HG03565 (cell line): ENCODE results near the gene ACOXL.
"Not testable (repeated sequence)": the region's sequence is repeated elsewhere in the genome, so short reads cannot be mapped to it uniquely, and the experiment has no call there.

Experiments used
- ATAC-seq: cut with Tn5 transposase; IDR thresholded peaks from one replicate; pipeline ENCODE4 v1.9.1; 2021; ENCODE audit warnings: mild to moderate bottlenecking, moderate library complexity; ENCODE audit not compliant: unreplicated experiment

ACOXL gene

GRCh38 chr2:110852541-110853263 lies 120.3 kb downstream of the ACOXL start:
- no peak for ATAC-seq

DNA sequence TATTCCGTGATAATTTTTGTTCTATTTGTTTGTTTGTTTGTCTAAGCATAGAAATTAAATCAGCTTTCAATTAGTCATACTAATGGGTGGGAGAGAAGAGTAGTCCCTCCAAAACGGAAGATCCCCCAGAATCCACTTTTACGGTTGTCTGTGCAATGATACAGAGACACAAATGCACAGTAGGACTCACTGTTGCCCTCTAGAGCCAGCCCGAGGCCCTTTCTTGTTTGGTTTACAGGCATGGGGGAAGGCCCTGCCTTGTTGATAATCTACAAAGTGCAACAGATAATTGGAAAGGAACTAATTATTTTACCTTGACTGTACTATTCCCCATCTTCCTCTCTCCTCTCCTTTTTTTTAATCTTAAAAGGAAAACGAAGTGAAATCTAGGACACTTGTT lies 121.1 kb downstream of the ACOXL start:
- ATAC-seq, result no peak

GRCh38 chr2:110853948-110854347 lies 121.6 kb downstream of the ACOXL start:
- no peak for ATAC-seq

DNA sequence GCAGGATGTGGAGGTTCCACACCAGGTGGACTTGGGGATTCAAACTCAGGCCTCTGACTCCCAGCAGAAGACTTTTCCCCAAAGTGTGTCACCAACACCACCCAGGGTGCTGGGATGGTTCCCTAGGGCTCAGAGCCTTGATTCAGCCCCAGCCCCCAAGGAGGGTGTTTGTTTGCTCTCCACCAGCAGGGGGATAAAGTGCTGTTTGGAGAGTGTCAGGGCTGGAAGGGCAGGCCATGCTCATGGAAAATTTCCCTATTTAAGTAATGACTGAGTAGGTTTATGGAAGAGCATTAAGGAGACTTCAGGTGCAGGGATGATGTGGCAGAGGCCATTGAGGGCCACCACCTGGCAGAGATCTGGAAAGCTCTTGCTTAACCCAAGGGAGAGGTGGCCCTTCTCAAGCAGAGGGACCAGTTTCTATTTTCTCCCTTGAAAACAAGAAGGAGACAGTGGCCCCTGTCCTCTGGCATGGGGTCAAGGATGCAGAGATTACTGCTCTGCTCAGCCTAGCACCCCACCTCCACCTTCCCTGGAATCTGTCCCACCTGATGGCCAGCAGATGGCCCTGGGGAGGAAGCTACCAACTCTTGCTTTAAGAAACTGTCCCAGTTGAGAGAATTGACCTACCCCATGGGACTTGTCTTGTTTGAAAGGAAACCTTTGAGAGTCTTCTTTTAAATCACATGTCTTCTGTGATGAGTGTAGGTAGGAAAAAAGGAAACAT lies 122.1 kb downstream of the ACOXL start:
- ATAC-seq, result no peak

DNA sequence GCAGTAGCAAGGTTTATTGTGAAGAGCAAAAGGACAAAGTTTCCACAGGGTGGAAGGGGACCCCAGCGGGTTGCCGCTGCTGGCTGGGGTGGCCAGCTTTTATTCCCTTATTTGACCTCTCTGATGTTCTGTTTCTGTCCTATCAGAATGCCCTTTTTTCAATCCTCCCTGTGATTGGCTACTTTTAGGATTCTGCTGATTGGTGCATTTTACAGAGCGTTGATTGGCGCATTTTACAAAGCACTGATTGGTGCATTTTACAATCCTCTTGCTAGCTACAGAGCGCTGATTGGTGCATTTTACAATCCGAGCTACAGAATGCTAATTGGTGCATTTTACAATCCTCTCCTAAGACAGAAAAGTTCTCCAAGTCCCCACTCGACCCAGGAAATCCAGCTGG lies 123.5 kb downstream of the ACOXL start:
- ATAC-seq, result not testable (repeated sequence)

GRCh38 chr2:110858135-110858725 lies 125.9 kb downstream of the ACOXL start:
- ATAC-seq, result peak; percentile 78

GRCh38 chr2:110858993-110859701 lies 126.8 kb downstream of the ACOXL start:
- ATAC-seq, result no peak

GRCh38 chr2:110860630-110861029 lies 128.3 kb downstream of the ACOXL start:
- ATAC-seq, result no peak

DNA sequence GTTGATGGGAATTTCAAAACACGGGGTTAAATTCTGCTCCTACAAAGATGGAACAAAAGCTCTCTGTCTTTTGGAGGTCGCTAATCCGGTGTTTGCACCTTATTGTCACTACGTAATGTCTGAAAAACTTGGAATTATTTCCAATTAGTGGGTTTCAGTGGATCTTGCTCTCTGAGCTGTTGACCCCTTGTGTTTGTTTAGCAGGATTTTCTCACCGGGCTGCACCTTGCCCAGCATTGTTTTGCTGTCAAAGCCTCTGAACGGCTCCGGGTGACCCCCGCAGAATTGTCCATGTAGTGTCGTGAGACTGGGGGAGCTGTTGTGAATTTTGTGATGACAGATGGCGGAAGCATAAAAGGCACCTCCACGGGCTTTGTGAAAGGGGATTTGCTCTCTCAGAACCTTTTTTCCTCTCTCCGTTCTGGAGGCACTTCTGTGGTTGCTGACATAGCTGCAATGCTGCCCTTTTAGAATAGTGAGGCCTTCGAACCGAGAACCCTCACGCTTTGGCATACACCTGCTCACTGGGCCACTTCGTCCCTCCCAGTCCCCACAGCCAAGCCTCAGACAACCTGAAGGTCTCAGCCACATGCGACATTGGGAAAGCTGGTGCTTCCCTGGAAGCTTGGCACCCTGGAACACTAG lies 129.4 kb downstream of the ACOXL start:
- no peak for ATAC-seq

- no peak for ATAC-seq
Measured at GRCh38 chr2:110863726-110864125, 131.4 kb downstream of the ACOXL start.

- ATAC-seq, result no peak
Measured at GRCh38 chr2:110864176-110864575, 131.8 kb downstream of the ACOXL start.

DNA sequence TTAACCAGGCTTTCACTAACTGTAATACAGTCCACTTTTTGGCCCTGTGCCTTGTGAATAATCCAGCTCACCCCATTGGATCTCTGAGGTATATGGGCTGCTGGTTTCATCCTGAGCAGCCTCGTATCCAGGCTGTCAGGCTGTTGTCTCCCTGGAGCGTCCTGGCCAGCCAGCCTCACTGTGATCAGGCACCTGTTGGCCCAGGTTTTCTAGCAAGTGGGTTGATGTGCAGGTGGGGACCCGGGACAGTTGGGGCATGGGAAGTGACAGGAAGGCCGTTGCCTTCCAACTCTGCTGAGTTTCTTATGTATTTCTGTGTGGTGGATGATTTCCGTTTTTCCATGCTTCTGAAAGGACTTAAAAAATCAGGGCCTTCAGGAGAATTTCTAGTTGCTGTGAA lies 132.4 kb downstream of the ACOXL start:
- no peak for ATAC-seq

- peak; percentile 93 for ATAC-seq
Measured at GRCh38 chr2:110865188-110865587, 132.8 kb downstream of the ACOXL start.

GRCh38 chr2:110866045-110866444 lies 133.7 kb downstream of the ACOXL start:
- no peak for ATAC-seq

DNA sequence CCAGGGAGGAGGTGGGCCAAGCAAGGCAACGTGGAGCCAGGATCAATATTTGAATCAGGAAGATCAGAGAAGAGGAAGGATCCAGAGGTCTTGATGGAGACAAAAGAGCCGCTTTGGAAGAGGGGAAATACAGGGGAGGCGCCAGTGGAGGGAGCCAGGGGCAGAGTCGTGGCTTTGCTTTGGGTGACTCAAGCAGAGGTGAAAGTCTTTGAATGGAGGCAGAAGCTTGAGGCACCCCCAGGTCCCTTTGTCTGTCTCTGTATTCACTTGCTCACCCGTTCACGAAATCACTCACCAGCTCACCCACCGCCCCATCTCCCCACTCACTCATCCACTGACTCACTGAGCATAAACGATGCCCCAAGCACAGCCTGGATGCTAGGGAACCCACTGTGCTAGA lies 134.1 kb downstream of the ACOXL start:
- ATAC-seq, result no peak

GRCh38 chr2:110867078-110867477 lies 134.7 kb downstream of the ACOXL start:
- ATAC-seq, result no peak

DNA sequence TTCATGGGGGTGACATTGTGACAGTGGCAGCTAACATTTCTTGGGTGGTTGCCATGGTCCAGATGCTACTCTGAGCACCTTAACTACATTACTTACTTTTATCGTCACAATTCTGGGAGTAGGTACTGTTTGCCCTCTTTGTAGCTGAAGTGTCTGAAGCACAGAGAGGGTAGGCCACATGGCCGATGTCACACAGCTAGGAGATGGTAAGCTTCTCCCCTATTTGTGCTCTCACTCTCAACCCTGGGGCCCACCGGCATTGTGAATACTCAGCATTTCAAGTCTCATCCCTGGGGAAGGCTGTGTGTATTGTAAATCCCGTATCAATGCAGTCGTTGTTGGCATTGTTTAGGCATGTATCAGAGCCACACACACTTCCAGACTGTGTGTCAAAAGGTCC lies 136.6 kb downstream of the ACOXL start:
- no peak for ATAC-seq

DNA sequence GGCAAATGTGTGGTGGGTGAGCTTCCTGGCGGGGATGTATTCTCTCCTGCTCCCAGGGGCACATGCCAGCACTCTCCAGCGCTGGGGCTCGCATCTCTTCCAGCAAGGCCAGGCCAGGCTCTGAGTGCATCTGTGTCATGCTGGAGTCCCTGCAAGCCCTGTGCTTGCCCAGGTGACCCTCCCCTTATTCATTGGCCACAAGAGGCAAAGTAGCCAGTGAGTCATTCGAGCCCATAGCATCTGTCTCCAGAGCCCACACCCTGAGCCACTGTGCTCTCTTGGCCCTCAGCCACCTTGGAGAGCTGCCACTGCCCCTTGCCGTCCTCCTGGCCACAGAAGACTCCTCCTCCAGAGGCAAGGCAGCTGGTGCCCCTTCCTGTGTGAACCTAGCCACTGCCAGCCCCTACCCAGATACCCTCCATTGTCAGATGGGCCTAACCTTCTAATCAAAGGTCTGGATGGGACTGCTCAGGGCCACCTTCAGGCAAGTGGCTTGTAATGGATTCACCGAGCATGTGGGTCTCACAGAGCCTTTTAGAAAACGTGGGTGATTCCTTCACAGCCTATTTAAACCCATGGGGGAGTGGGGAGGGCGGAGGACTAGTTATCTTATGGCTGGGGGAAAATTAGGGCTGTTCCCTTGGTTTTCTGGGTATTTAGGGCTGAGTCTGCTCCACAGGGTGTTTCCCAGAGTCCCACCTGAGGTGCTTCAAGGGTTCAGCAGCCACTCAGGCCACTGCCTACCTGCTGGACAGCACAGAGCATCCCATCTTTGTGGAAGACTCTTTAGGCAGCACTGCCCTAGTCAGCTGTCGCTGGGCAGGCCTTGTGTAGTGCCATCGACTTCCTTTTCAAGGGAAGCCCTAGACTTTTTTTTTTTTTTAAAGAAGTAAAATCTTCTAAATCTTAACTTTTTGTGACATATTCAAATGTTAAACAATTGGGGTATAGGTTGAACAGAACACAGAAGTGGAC lies 137.4 kb downstream of the ACOXL start:
- no peak for ATAC-seq

DNA sequence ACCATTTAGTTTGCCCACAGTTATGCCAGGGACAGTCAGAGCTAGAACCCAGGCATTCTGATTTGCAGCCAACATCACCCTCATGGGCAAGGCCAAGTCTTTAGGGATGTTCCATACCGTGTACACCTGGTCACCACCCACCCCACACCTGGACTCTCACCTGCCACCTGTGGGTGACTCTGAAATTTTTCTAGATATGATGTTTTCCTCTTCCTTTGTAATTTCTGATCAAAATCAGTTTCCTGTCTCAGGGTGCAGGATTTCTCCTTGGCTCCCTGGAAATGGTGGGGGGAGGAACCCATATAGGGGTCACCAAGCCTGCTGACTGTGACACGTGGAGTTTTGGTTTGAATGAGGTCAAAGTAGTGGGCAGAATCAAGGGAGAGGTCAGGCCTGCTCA lies 138.2 kb downstream of the ACOXL start:
- no peak for ATAC-seq

- no peak for ATAC-seq
Measured at GRCh38 chr2:110871637-110872036, 139.3 kb downstream of the ACOXL start.
